ENCODE results near the gene HMCES. TPM values are rescaled to one million over a fixed set of nuclear protein-coding genes. Genes with fewer than 3 reads are reported as not detected.

The HMCES gene, protein sequence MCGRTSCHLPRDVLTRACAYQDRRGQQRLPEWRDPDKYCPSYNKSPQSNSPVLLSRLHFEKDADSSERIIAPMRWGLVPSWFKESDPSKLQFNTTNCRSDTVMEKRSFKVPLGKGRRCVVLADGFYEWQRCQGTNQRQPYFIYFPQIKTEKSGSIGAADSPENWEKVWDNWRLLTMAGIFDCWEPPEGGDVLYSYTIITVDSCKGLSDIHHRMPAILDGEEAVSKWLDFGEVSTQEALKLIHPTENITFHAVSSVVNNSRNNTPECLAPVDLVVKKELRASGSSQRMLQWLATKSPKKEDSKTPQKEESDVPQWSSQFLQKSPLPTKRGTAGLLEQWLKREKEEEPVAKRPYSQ
- polyA plus RNA-seq (ENCODE audit: insufficient read length in 12 of 12), result 10 to 100 TPM in 11 of 12 donors, not detected in 1; 21.7 to 28.6 (median 24.6) TPM
- long read RNA-seq, donor 1, transcript HMCES-201 (7 exons, 2,515 nt), result major isoform, 5 of 16 reads
- long read RNA-seq, donor 1, partial matches to known transcripts, result 7 of 16 reads
- long read RNA-seq, donor 1, other reads (novel, unspliced or antisense), result 0 of 16 reads
- long read RNA-seq, donor 2, partial matches to known transcripts, result 6 of 13 reads
- long read RNA-seq, donor 2, other reads (novel, unspliced or antisense), result 0 of 13 reads
- long read RNA-seq, donor 3, partial matches to known transcripts, result 0 of 4 reads
- long read RNA-seq, donor 3, other reads (novel, unspliced or antisense), result 0 of 4 reads
- long read RNA-seq, donor 4, partial matches to known transcripts, result 0 of 4 reads
- long read RNA-seq, donor 4, other reads (novel, unspliced or antisense), result 0 of 4 reads
- long read RNA-seq, donor 5, transcript HMCES-201 (7 exons, 2,515 nt), result major isoform, 9 of 545 reads
- long read RNA-seq, donor 5, partial matches to known transcripts, result 535 of 545 reads
- long read RNA-seq, donor 5, other reads (novel, unspliced or antisense), result 0 of 545 reads
- long read RNA-seq, donor 6, partial matches to known transcripts, result 0 of 2 reads
- long read RNA-seq, donor 6, other reads (novel, unspliced or antisense), result 0 of 2 reads
- long read RNA-seq, donor 7, partial matches to known transcripts, result 0 of 1 reads
- long read RNA-seq, donor 7, other reads (novel, unspliced or antisense), result 0 of 1 reads
- long read RNA-seq, donor 8, partial matches to known transcripts, result 6 of 12 reads
- long read RNA-seq, donor 8, other reads (novel, unspliced or antisense), result 0 of 12 reads
- long read RNA-seq, donor 9, partial matches to known transcripts, result 0 of 5 reads
- long read RNA-seq, donor 9, other reads (novel, unspliced or antisense), result 0 of 5 reads
- long read RNA-seq, donor 10, partial matches to known transcripts, result 0 of 2 reads
- long read RNA-seq, donor 10, other reads (novel, unspliced or antisense), result 0 of 2 reads
- long read RNA-seq, donor 11, transcript HMCES-201 (7 exons, 2,515 nt), result major isoform, 5 of 261 reads
- long read RNA-seq, donor 11, partial matches to known transcripts, result 254 of 261 reads
- long read RNA-seq, donor 11, other reads (novel, unspliced or antisense), result 0 of 261 reads

- peak; percentile 91 for DNase-seq
These were observed at the start of gene HMCES for GRCh38 chr3:129278439-129278965. TSS of gene HMCES (plus strand) at chr3:129278870. CDS start at chr3:129279733, 863 bp downstream.

GRCh38 chr3:129228891-129229585 is 49.6 kb upstream of the HMCES start:
- no peak for DNase-seq

GRCh38 chr3:129230311-129231019 is 48.2 kb upstream of the HMCES start:
- no peak for DNase-seq

DNA sequence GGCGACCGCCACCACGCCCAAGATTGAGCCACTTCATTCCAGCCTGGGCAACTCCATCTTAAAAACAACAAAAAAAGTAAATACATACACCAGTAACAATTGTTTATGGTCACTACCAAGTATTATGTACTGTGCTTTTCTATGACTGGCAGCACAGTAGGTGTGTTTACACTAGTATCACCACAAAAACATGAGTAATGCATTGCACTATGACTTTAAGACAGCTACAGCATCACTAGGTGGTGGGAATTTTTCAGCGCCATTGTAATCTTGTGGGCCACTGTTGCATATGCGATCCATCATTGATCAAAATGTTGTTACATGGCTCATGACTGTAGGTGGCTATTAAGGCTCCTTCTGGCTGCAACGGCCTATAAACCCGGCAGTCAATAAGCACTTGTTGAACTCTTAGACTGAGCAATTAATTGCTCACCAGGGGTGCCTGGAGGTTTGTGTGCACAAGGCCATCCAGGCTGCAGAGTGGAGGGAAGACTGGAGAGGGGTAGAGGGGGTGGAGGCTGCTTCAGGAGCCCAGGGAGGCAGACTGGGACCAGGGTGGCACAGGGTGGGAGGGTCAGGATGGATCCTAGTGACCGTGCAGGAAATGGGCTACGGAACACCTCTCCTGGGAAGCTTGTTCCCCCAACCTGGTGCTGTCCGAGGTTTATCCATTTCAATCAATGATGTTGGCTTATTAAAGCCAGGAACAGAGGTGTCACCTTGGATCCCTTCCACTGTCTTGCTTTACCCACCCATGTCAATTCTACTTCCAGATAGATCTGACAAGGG is 47.1 kb upstream of the HMCES start:
- DNase-seq, result no peak

DNA sequence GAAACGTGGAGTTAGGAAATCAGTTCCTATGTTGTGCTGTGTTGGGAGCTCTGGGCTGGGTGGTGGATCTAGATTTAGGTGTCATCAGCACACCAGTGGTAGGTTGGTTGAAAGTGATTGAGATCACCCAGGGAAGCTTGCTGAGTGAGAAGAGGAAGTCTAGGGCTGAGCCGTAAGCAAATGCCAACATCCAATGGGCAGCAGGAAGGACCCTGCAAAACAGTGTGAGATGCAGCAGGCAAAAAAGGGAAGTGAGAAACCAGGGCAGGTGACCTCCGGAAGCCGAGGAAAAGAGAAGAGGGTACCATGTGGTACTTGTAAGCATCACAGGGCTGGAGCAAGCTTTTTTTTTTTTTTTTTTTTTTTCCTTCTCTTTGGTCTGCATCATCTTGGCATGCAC is 45.1 kb upstream of the HMCES start:
- no peak for DNase-seq

- DNase-seq, result no peak
These were observed 44.2 kb upstream of the HMCES start for GRCh38 chr3:129234441-129234840.

DNA sequence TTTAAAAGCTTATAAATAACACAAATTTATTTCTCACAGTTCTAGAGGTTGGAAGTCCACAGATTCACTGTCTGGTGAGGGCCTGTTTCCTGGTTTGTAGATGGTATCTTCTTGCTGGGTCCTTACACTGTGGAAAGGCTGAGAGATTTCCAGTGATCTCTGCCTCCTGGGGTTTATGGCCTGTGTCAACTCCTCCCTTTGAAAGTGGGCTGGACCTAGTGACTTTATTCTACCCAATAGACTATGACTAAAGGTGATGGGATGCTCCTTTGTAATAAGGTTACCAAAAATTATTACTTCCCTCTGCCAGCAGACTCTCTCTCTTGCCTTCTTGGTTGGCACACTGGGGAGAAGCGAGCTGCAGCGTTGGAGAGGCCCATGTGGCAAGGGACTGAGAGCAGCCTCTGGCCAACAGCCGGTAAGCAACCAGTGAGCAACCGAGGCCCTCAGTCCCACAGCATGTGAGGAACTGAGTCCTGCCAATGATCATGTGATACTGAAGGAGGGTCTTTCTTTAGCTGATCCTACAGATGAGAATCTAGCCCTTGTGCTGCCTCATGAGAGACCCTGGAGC is 43.2 kb upstream of the HMCES start:
- DNase-seq, result no peak

GRCh38 chr3:129238945-129239705 is 39.5 kb upstream of the HMCES start:
- no peak for DNase-seq

- DNase-seq, result no peak
These were observed 38.7 kb upstream of the HMCES start for GRCh38 chr3:129239991-129240390.

DNA sequence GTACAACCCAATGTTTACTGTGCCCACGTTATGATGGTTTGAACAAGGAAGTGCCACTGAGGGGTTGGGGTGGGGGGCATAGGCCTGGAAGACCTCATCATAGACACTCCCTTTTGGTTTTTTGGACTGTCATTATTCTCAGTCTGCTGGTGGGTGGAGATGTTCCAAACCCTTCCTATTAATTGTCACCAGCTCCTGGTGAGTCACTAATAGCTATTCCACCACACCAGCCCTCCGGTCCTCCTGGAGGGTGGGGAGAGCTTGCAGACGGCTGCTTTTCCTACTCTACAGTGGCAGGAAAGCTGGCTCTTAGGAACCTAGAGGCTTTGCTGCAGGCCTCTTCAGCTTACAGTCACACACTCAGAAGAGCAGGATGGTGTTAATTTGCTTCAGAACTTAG is 38.2 kb upstream of the HMCES start:
- no peak for DNase-seq

GRCh38 chr3:129245141-129245540 is 33.5 kb upstream of the HMCES start:
- DNase-seq, result no peak

GRCh38 chr3:129245641-129246306 is 32.9 kb upstream of the HMCES start:
- peak; percentile 79 for DNase-seq

GRCh38 chr3:129246636-129247035 is 32.0 kb upstream of the HMCES start:
- DNase-seq, result no peak

- DNase-seq, result no peak
These were observed 30.2 kb upstream of the HMCES start for GRCh38 chr3:129248286-129248979.

GRCh38 chr3:129249284-129250065 is 29.2 kb upstream of the HMCES start, which contains the start of gene COPG1:
TSS of gene COPG1 (plus strand) at chr3:129249606. CDS start at chr3:129249710, 104 bp downstream.
- peak; percentile 96 for DNase-seq

DNA sequence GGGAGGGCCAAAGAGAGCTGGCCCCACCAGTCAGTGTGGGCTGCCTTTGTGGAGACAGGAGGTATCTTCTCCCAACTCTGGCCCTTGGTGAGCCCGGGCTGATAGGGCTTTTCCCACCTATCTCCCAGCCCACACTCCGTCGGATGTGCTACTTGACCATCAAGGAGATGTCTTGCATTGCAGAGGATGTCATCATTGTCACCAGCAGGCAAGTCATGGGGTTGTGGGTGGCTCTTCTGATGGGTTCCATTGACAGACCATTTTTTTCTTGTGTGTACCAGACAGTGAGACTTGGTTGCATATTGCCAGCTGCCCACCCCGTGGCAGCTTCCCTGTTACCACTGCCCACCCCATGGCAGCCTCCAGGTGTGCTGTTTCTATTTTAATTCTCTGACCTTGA is 25.9 kb upstream of the HMCES start:
- no peak for DNase-seq
